ENCODE measurements around the gene CBFA2T3. TPM values are rescaled to one million over a fixed set of nuclear protein-coding genes. Genes with fewer than 3 reads are reported as not detected.
A peak's percentile ranks its signal among the peaks of the same experiment; 100 is the strongest.

The CBFA2T3 gene
- total and polyA plus RNA-seq, 2 of the 8 experiments (the other 6 are each of a cell fraction or from before 2014, with no cell fraction given): 0.51 to 1.3 TPM

DNA sequence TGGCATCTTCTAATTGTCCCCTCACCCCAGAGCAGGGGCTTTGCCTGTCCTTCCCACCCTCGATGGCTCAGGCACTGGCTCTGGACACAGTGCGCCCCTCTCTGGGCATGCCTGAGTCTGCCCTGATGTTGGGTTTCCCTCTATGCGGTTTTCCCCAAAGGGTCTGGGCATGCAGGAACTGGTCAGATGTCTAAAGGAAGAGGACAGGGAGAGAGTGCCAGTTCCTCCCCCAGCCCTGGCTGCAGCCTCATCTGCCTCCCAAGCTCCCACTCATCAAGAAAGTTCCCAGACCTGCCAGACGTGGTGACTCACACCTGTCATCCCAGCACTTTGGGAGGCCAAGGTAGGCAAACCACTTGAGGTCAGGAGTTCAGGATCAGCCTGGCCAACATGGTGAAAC is 69.2 kb downstream of the CBFA2T3 start:
- H3K4me2 ChIP-seq (ENCODE audit: insufficient read depth in 1 of 2, low read depth in 2 of 2, low read length in 2 of 2): no peak overlapping the region
- no peaks in the 10 kb centered on the region for H3K36me3 ChIP-seq (ENCODE audit: control insufficient read depth in 2 of 4, insufficient read depth in 4 of 4, low read length in 3 of 4)
- H3K4ac ChIP-seq (replicated peaks; ENCODE audit: insufficient read length, low read depth, low read length): no peak overlapping the region
- no peak for FAIRE-seq
- no peak overlapping the region for H3K56ac ChIP-seq (replicated peaks; ENCODE audit: insufficient read length, low read depth, low read length)
- no peaks in the 10 kb centered on the region for H3K23me2 ChIP-seq (ENCODE audit: low read depth, low read length)
- no peak overlapping the region for H3K23ac ChIP-seq (ENCODE audit: insufficient read length)
- H4K20me1 ChIP-seq (replicated peaks in 1 of 2; ENCODE audit: control insufficient read depth in 1 of 2, insufficient read depth in 2 of 2, low read length in 2 of 2): peaks cover 0 to 4% of the 10 kb centered on the region in 2 experiments
- H3K14ac ChIP-seq (ENCODE audit: insufficient read length): no peak overlapping the region
- CTCF ChIA-PET (ENCODE audit: partially characterized antibody): interaction anchor here (0.7 to 1.5 kb wide), 5 partner anchors 9 to 225 kb away, joined by 3 read pairs; no protein-coding TSS in a partner anchor
- peaks cover 0 to 8% (median 1%) of the 10 kb centered on the region in 4 experiments; a peak in 3 of 7 replicates for H3K4me1 ChIP-seq (replicated peaks in 1 of 4; ENCODE audit: control insufficient read depth in 3 of 4, insufficient read depth in 4 of 4, low read length in 3 of 4)
- 75% methylated on average over 4 of the region's 4 CpGs; no CpG with 5 or more reads in 1 of the 2 experiments for WGBS, 2 experiments (ENCODE audit: extremely low coverage in 1 of 2, insufficient coverage in 1 of 2, insufficient read length in 1 of 2, insufficient replicate concordance in 2 of 2, low coverage in 1 of 2, low lambda C conversion rate in 2 of 2, missing lambda C conversion rate in 1 of 2)
- no peak overlapping the region for H4K5ac ChIP-seq (ENCODE audit: insufficient read length, low read depth, low read length)
- no peak overlapping the region for H2AFZ ChIP-seq (ENCODE audit: low read length)
- DNase-seq (ENCODE audit: low read depth in 1 of 2, low spot score in 2 of 2): no peak
- no peaks in the 10 kb centered on the region for H3K79me1 ChIP-seq (ENCODE audit: low read depth, low read length)
- H3K79me2 ChIP-seq (ENCODE audit: control insufficient read depth in 1 of 2, insufficient read depth in 2 of 2, low read length in 2 of 2): no peaks in the 10 kb centered on the region
- H3K4me3 ChIP-seq (ENCODE audit: extremely low read depth in 1 of 4, insufficient read depth in 2 of 4, low read depth in 3 of 4, low read length in 4 of 4): no peak overlapping the region
- no peak overlapping the region for H2BK5ac ChIP-seq (ENCODE audit: low read depth, low read length)
- H3K27me3 ChIP-seq (replicated peaks in 1 of 4; ENCODE audit: control insufficient read depth in 3 of 4, extremely low read depth in 1 of 4, insufficient read depth in 3 of 4, low read length in 3 of 4): no peaks in the 10 kb centered on the region
- H2BK120ac ChIP-seq (replicated peaks; ENCODE audit: low read depth, low read length): no peak overlapping the region
- no peaks in the 10 kb centered on the region for H3K9me3 ChIP-seq (ENCODE audit: insufficient read depth in 2 of 2, low read depth in 1 of 2, low read length in 1 of 2)
- H2AK5ac ChIP-seq (ENCODE audit: low read depth, low read length): peak overlapping the region; percentile 53; the same call in 1 of the 2 replicates
- no peak overlapping the region for H3K27ac ChIP-seq (ENCODE audit: low read depth, low read length)
- no peak overlapping the region for H3K18ac ChIP-seq (ENCODE audit: extremely low read depth, low read length)
- H2BK15ac ChIP-seq (ENCODE audit: low read length): no peak overlapping the region
- no peak overlapping the region for H4K91ac ChIP-seq (replicated peaks; ENCODE audit: insufficient read length, low read length)
- H3K9ac ChIP-seq (replicated peaks in 1 of 4; ENCODE audit: extremely low read depth in 1 of 4, low read depth in 3 of 4, low read length in 3 of 4): no peak overlapping the region
- no peak overlapping the region for H4K8ac ChIP-seq (ENCODE audit: extremely low read depth, insufficient read depth, low read length)
- POLR2A ChIA-PET (ENCODE audit: partially characterized antibody): no interaction called here
- H2BK12ac ChIP-seq (ENCODE audit: low read depth, low read length): no peak overlapping the region; the same call in 1 of the 2 replicates
- no peak overlapping the region for H2BK20ac ChIP-seq (ENCODE audit: low read length)
- TF ChIP-seq CTCF (IDR thresholded peaks at IDR 0.05; ENCODE audit: control extremely low read depth in 1 of 3, insufficient read depth in 1 of 3, low read depth in 1 of 3, low read length in 3 of 3): peak in 1 of 3 experiments; percentile 1; a peak in 1 of 4 replicates
